Dermis microvascular lymphatic vessel endothelial cell (primary cell): ENCODE results near the gene TEAD2. TPM values are rescaled to one million over a fixed set of nuclear protein-coding genes. Genes with fewer than 3 reads are reported as not detected.

Source experiments
- DNase-seq, 2 donors: peaks; one replicate each; pipeline versions ENCODE4 v3.0.0 to v3.0.0-alpha.2; 2010; ENCODE audit warnings: low read depth in 2 of 2
- total RNA-seq: library from RNA; depleted of rRNA; stranded (reverse); fragments of >200 nt; gene quantifications from 2 replicates; pipeline ENCODE4 v1.2.1, GENCODE V29; 2014

The TEAD2 gene
- total RNA-seq, 1 donor from 2014 or later = 57.4 TPM

DNA sequence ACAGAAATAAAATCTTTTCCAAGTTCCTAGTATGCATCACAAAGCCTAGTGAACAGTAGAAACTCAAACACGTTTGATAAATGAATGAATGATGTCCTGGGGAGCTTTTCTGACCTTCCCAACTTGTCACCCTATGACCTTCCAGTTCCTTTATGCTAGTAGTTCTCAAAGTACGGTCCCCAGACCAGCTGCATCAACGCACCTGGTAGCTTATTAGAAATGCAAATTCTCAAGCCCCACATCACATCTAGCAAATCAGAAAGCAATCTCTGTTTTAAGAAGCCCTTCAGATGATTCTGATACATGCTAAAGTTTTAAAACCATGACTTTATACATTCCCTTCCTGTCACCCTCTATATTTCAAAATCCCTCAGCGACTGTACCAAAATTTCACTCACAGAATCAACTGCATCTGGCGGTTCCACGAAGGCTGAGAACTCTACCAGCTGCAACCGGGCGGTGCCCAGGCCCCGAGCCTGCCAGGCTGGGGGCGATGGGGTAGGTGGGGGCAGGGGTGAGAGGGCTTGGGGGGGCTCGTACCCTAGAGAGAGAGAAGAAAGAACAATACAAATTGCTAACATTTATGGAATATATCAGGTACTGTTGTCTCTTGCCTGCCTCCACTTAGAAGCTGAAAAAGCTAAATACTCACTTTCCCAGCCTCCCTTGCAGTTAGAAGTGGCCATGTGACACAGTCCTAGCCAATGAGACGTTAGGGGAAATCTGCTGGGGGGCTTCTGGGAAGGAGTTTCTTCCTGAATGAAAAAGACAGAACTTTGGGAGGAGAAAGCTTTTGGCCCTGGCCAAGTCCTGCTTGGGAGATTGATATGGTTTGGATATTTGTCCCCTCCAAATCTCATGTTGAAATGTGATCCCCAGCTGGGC lies 13.7 kb downstream of the TEAD2 start:
- DNase-seq = no peak

DNA sequence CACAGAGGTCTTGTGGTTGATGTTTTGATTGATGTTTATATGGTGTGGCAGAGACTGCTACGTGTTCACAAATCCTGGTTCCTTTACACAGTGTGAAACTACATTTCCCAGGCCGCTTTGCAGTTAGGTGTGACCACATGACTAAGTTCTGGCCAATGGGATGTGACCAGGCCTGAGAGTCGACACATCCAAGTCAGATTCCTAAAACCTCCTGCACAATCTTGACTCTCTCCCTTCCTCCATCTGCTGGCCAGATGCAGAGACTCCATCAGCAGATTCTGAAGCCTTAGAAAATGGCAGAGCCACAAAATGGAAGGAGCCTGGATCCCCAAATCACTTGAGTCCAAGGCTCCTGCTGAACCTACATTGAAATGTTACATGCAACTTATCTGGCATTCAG lies 14.4 kb downstream of the TEAD2 start:
- peak in 1 of 2 donors; percentile 32 for DNase-seq

DNA sequence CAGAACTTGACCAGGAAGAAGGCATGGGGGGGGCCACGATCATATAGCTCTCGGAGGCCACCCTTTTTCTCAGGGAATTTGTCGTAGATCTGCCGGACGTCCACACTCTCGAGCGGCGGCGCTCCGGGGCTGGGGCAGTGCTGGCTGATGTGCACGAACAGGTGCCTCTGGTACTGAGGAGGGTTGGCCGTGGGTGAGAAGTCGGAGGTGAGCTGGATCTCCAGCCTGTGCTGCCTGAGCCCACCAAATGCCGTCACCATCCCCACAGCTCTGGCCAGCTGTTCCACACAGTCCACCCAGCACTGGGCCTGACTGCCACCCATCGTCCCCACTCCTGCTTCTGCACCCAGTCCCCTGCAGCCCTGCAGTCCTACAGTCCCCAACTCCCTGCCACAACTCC lies 15.0 kb downstream of the TEAD2 start:
- DNase-seq = no peak

DNA sequence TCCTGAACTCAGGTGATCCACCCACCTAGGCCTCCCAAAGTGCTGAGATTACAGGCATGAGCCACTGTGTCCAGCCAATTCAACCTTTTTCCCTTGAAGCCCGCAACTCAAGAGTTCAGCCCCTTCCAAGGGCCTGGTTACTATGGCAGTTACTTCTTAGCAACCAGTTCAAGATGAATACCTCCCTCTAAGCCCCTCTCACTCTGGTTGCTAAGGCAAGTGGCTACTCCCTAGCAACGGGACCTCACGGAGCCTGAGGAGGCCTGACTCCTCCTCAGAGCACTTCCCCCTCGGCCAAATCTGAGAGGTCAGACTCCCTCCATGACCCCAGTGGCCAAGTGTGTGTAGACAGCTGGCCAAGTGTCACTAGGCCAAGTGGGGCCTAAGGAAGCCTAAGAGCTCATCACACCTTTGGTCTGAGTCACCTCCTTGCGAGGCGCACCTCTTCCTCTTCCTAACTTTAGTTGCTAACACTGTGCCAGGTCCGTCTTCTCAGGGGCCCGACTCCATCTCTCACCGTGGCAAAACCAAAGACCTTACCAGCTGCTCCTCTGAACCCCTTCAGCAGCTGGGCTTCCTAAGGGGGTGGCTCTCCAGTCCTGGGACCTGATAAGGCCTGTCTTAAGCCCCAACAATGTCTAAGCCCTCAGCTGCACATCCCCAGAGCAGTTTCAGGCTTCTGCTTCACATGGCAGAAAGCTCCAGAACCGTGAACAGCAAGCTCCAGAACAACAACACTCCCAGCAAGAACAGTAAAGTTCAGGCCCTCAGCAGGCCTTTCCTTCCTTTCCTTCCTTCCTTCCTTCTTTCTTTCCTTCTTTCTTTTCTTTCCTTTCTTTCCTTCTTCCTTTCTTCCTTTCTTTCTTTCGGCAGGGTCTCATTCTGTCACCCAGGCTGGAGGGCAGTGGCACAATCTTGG lies 17.5 kb downstream of the TEAD2 start:
- no peak for DNase-seq

DNA sequence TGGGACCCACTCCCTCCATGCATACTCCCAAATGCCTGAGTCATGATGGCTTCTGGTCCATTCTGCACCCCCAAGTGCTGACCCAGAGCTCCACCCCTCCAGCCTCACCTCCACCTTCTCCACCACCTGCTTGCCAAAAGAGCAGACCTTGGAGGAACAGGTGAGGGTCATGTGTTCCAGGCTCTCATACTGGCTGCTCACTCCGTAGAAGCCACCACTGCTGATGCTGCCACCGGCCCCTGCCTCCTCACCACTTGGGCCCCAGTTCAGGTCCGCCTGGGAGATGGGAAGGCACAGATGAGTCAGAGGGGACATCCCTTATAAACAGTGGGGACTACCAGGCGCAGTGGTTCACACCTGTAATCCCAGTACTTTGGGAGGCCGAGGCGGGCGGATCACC lies 19.1 kb downstream of the TEAD2 start:
- DNase-seq = no peak

DNA sequence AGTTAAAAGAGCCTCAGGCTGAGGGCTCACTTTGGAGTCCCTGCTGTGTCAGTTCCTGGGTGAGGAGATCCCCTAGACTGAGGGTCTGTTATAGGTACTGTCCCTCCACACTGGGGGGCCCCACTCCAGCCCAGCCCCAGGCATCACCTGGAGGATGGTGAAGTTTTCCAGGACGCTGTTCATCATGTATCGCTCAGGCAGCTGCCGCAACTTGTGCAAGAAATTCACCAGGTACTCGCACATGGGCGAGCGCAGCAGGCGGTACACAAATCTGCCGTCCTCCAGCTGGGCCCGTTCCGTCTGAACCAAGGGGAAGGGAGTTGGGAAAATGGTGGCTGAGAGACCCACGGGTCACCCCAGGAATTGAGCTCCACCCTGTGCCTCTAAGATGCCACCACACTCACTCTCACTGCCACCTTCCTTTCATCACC lies 19.9 kb downstream of the TEAD2 start:
- no peak for DNase-seq

DNA sequence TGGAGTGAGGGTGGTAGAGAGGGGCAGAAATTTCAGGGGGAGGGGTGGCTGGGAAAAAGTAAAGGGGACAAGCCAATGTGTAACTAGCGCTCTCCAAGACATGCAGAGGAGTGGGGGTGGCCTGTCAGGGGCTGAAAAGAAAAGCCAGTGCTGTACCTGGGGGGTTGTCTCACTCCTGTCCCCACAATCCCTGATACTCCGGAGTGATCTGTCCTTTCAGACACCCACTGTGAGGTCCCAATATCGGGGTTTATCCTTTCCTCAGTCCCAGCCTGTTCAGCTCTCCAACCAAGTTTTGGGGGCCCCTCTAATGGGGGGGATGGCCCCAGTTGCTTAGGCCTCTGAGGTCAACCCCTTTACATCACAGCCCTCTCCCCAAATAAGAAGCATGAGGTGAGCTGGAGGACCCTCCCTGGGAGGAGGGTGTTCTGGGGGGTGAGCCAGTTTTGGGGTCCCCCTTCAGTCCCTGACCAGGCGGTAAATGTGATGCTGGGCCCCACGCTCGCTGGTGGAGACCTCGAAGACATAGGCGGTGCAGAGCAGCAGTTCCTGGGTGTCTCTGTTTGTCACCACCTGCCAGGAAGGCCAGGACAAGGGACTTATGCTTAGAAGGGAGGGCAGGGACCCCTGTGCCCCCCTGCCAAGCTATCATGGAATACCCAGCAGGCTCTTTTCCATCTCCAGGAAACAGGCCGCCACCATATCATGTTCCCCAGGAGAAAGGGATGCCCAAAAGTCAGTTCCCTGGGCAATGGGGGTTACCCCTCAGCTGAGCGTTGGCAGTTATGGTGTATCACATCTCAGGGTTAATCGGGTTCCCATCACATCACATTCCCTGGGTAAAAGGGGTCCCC lies 21.1 kb downstream of the TEAD2 start:
- no peak for DNase-seq

DNA sequence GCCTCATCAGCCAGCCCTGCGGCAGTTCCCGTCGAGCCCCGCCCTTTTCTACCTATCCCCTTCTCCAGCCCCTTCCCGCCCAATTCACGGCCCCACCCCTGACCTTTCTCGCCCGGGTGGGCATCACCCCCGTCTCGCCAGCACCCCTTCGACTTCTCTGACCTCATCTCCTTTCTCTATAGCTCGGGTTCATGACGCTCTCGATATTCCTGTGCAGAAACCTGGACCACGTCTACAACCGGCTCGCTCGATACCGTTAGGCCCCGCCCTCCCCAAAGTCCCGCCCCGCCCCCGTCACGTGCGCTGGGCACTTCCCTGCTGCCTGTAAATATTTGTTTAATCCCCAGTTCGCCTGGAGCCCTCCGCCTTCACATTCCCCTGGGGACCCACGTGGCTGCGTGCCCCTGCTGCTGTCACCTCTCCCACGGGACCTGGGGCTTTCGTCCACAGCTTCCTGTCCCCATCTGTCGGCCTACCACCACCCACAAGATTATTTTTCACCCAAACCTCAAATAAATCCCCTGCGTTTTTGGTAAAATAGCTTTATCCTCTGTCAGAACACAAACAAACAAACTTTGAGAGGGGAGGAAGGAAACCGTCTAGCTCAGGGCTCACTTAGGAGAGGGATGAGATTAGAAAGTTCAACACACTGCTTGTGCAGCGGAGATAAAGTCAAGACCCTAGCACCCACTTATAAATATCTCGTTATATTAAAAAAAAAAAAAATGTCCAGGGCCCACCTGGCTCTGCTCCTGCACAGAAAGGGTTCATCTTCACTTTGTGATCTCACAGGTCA lies 21.9 kb downstream of the TEAD2 start:
- peak in 1 of 2 donors; percentile 64 for DNase-seq

DNA sequence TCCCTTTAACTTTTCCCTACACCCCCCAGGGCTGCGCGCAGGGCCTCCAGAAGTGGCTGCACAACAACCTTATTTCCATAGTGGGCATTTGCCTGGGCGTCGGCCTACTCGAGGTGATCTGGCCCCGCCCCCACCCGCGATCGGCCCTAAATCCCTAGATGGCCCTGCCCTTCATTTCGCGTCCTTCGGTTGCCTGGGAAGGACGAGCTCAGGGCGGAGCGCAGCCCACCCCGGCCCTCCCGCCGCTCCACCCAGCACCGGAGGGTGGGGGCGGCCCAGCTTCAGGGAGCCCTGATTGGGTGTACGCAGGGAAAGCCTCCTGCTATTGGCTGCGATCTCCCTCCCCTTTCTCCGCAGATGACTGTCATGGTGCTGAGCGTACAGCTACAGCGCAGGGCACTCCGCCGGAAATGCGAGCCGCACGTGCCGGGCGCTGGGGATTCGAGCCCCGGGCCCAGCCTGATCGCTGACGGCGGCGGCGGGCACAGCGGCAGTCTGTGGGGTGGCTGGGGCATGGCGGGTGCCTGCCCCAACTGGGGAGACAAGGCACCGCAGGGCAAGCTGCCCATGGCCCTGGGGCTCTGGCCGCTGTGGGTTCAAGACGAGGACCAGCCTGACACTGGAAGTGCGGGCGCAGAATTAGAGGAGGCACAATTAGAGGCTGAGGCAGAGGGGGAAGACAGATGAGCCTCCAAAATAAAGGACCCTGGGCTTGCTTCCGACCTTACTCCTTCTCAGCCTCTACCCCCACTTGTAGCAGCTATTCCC lies 22.7 kb downstream of the TEAD2 start:
- peak; percentile 85 to 89 for DNase-seq

DNA sequence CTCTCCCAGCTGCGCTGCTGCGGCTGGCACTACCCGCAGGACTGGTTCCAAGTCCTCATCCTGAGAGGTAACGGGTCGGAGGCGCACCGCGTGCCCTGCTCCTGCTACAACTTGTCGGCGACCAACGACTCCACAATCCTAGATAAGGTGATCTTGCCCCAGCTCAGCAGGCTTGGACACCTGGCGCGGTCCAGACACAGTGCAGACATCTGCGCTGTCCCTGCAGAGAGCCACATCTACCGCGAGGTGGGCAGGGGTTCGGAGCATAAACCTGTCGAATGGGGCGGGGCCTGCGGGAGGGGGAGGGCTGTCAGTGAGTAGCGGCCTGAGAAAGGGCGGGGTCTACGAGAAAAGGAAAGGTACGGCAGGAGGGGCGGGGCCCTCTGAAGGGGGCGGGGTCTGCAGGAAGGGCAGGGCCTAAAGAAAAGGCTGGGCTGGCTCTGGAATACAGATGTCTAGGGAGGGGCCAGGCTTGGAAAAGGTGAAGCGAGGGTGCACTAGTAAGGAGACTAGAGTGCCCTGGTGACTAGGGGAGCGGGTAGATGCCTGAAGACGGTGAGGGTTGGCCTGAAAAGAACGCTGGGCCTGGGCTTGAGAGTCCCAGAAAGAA lies 23.4 kb downstream of the TEAD2 start:
- DNase-seq = peak in 1 of 2 donors; percentile 68

DNA sequence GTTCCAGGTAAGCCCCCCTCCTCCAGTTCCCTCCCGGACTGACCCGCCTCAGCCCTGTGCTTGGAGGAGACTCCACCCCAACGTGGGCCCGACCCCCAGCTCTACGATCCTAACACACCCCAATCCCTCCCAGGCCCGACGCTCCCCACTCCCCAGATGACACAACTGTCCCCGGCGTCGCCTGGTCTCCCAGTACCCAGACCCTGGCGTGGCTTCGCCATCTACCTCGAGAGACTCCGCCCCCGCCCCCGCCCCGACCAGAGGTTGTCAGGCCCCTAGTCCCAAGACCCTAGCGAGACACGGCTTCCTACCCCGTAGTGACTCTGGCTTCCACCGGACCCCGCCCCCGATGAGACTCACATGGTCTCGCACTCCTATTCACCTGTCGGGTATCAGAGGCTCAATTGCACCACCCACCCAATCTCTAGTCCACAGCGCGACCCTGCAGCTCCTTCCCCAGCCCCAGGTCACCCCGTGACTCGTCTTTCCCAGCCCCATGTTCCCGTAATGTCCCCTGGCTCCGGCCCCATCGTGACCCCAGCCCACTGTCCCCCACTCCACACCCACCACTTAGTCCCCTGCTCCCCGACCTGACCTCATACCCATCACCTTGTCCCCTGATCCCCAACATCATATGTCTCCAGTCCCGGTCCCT lies 24.1 kb downstream of the TEAD2 start:
- DNase-seq = no peak

DNA sequence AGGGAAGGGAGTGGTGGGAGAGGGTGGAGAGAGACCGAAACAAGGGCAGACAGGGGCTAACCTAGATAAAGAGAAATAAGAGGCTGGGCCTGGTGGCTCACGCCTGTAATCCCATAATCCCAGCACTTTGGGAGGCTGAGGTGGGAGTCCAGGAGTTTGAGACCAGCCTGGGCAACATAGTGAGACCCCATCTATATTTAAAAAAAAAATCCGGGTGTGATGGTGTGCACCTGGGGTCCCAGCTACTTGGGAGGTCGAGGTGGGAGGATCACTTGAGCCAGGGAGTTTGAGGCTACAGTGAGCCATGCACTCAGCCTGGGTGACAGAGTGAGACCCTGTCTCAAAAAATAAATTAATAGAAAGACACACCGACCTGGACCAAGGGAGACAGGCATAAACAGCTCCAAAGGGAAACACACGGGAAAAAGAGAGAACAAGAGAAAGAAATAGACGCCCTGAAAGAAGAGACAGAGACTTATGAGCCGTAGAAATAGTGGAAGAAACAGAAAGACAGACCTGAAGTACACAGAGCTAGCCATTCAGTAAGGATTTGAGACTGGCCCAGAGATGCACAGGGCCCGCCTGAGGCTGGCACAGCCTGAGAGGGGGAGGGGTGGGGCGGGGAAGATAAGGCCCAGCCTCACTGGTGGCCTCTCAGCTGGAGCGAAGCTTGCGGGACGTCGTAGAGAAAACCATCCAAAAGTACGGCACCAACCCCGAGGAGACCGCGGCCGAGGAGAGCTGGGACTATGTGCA lies 24.8 kb downstream of the TEAD2 start:
- no peak for DNase-seq

DNA sequence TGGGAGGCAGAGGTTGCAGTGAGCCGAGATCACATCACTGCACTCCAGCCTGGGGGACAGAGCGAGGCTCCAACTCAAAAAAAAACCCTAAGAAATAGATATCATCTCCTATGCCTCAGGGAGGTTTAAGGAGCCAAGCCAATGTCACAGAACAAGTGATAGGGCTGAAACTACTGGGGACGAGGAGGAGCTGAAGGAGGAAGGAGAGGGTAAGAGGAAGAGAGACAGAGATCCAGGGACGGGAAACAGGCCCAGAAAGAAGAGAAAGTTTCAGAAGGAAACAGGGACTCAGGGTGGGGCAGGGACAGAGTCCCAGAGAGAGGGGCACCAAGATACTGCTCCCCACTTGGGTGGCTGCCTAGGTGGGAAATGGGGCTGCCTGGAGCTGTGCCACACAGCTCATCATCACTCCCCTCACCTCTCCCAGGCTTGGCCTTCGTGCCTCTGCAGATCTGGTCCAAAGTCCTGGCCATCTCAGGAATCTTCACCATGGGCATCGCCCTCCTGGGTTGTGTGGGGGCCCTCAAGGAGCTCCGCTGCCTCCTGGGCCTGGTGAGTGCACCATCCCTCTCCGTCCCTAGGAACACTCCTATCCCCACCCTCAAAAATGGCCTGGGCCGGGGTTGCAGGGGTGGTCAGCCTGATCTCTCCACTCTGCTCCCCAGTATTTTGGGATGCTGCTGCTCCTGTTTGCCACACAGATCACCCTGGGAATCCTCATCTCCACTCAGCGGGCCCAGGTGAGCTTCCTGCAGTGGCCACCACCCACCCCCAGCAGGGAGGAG lies 25.5 kb downstream of the TEAD2 start:
- no peak for DNase-seq

DNA sequence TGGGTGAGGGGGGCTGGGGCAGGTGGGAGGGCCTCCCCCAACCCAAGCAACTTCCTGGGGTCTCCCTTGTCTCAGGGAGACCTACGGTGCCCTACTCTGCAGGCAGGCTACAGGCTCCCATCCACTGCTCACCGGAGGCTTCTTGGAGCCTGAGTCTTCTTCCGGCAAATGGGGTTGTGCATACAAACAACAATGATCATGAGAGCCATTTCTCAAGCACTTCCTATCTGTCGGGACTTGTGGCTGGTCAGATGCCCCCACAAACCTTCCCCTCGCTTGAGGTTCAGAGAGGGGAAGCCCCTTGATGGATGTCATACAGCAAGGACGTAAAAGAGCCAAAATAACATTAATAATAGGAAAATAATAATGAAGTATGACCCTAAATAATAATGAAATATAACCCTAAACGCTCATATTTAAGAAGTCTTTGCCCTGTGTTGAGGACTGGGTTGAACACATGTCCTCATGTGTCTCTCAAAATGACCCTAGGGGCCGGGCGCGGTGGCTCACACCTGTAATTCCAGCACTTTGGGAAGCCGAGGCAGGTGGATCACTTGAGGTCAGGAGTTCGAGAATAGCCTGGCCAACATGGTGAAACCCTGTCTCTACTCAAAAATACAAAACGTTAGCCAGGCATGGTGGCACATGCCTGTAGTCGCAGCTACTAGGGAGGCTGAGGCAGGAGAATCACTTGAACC lies 26.3 kb downstream of the TEAD2 start:
- no peak for DNase-seq

DNA sequence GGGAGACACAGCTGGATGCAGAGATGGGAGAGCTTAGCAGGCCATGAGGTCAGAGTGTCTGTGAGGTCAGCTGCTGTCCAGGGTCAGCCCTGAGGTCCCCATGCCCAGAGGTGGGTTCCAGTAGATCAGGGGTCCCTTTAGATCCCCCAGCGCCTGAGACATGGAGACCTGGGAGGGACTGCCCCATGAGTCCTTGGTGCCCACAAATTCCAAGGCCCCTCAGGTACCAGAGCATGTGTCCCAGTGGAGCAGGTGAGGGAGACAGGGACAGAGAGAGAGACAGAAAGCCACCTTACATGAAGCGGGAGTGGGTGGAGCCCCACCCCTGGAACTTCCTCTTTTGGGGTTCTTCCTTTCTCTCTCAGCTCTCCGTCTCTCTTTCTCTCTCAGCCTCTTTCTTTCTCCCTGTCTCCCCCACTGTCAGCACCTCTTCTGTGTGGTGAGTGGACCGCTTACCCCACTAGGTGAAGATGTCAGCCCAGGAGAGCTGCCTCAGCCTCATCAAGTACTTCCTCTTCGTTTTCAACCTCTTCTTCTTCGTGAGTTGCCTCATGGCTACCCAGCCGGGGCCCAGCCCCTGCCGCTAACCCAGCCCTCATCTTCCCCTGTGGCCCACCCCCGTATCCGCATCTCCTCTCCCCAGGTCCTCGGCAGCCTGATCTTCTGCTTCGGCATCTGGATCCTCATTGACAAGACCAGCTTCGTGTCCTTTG lies 27.0 kb downstream of the TEAD2 start, which contains the start of gene CD37:
Gene CD37 (plus strand): TSS at position 336 of the 713 bp plus-strand sequence. CDS start 135 bp downstream, at position 471.
- no peak for DNase-seq

DNA sequence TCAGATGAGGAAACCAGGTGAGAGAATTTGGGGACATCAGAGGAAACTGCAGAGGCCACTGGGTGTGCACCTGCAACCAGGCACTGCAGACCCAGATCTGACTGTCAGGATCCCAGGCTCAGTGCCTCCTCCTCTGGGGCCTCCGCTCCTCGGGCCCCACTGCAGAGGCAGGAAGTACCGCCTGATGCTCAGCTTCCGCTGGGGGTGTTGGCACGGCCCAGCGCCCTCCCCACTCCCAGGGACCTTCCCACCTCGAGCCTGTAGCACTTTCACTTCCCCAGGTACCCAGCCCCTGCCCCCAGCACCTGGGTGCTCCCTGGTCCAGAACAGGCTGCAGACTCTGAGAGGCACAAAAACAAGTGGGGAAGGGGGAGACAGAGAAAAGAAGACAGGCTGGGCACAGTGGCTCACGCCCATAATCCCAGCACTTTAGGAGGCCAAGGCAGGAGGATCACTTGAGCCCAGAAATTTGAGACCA lies 28.4 kb downstream of the TEAD2 start:
- DNase-seq = peak in 1 of 2 donors; percentile 26
